T-cell (primary cell): ENCODE results near the gene BRIP1. TPM values are rescaled to one million over a fixed set of nuclear protein-coding genes. Genes with fewer than 3 reads are reported as not detected.
A peak's percentile ranks its signal among the peaks of the same experiment; 100 is the strongest.

Experiments
- ATAC-seq, 4 experiments: fragments of 200-7000 bp in 3 of 4; fragments of 150-1000 bp in 1 of 4; cut with Tn5 transposase; replicated peaks in 1 of 4; 1 replicate in 3 of 4; 2 replicates in 1 of 4; pipeline ENCODE4 v1.10.0; 2021; ENCODE audit warnings: moderate library complexity in 3 of 4, mild to moderate bottlenecking in 2 of 4, moderate number of reproducible peaks in 1 of 4
- CTCF ChIA-PET, 2 donors: fragments of 300-600 bp; sonication (Branson Sonifier 250); formaldehyde crosslinking; loops; one replicate each; lab custom pipeline; 2022; ENCODE audit warnings: antibody characterized with exemption in 2 of 2; lab: Charles Lee
- POLR2A ChIA-PET, 2 donors: fragments of 300-600 bp; sonication (Branson Sonifier 250); formaldehyde crosslinking; loops; one replicate each; lab custom pipeline; 2022; ENCODE audit warnings: antibody characterized with exemption in 2 of 2; lab: Charles Lee
- DNase-seq, 35 experiments: peaks; one replicate each; pipeline versions ENCODE4 v3.0.0 to v3.0.0-alpha.2; 2013 to 2023
- H3K27ac ChIP-seq: one replicate; pipeline ENCODE4 v1.5.1; 2013; ENCODE audit warnings: low read length
- H3K27me3 ChIP-seq, 2 experiments: replicated peaks in 1 of 2; 1 replicate in 1 of 2; 2 replicates in 1 of 2; pipeline versions ENCODE4 v1.6.1 to v1.7.0; 2013; ENCODE audit warnings: low read length in 1 of 2, mixed read lengths in 1 of 2; ENCODE audit not compliant: control insufficient read depth in 2 of 2, insufficient read depth in 2 of 2; ENCODE audit errors: extremely low read depth in 1 of 2
- H3K36me3 ChIP-seq, 2 donors: 1 replicate in 1 of 2; 2 replicates in 1 of 2; pipeline versions ENCODE4 v1.6.1 to v1.7.0; 2013; ENCODE audit warnings: low read length in 1 of 2; ENCODE audit not compliant: control insufficient read depth in 2 of 2, insufficient read depth in 1 of 2; ENCODE audit errors: extremely low read depth in 1 of 2
- H3K4me1 ChIP-seq, 2 experiments: 1 replicate in 1 of 2; 2 replicates in 1 of 2; pipeline versions ENCODE4 v1.6.1 to v1.7.0; 2013; ENCODE audit warnings: low read length in 2 of 2, mixed read lengths in 1 of 2; ENCODE audit not compliant: insufficient read depth in 2 of 2, control insufficient read depth in 1 of 2; ENCODE audit errors: extremely low read depth in 1 of 2
- H3K4me3 ChIP-seq, 2 donors: 1 replicate in 1 of 2; 2 replicates in 1 of 2; pipeline versions ENCODE4 v1.5.1 to v1.7.0; 2013; ENCODE audit warnings: mild to moderate bottlenecking in 2 of 2, low read length in 1 of 2, moderate library complexity in 1 of 2; ENCODE audit not compliant: control insufficient read depth in 1 of 2; ENCODE audit errors: extremely low read depth in 1 of 2
- H3K9me3 ChIP-seq: 2 replicates; pipeline ENCODE4 v1.7.0; 2013
- H3K27ac Mint-ChIP-seq, 2 donors: one replicate each; pipeline ENCODE4 v1.8.0; 2020 to 2021; ENCODE audit warnings: mild to moderate bottlenecking in 2 of 2, mixed read lengths in 2 of 2
- H3K27me3 Mint-ChIP-seq, 2 donors: one replicate each; pipeline ENCODE4 v1.8.0; 2021 to 2022; ENCODE audit warnings: mixed read lengths in 2 of 2
- H3K36me3 Mint-ChIP-seq: one replicate; pipeline ENCODE4 v1.8.0; 2021; ENCODE audit warnings: mixed read lengths
- H3K4me1 Mint-ChIP-seq, 3 donors: one replicate each; pipeline ENCODE4 v1.8.0; 2020 to 2022; ENCODE audit warnings: mixed read lengths in 3 of 3, mild to moderate bottlenecking in 1 of 3
- H3K4me3 Mint-ChIP-seq, 3 donors: one replicate each; pipeline ENCODE4 v1.8.0; 2020 to 2022; ENCODE audit warnings: mild to moderate bottlenecking in 3 of 3, mixed read lengths in 3 of 3, moderate library complexity in 3 of 3
- H3K9me3 Mint-ChIP-seq, 3 donors: one replicate each; pipeline ENCODE4 v1.8.0; 2020 to 2022; ENCODE audit warnings: mixed read lengths in 3 of 3
- WGBS: methylation state at CpG from one replicate; pipeline ENCODE4 v1.1.5; 2013; ENCODE audit warnings: missing lambda C conversion rate; ENCODE audit not compliant: insufficient coverage; 5-methylcytosine and 5-hydroxymethylcytosine counted together
- total RNA-seq, 35 experiments: library from RNA in 6 of 35; stranded (reverse) in 6 of 35; fragments of 120-200 nt in 1 of 35; gene quantifications; one replicate each; pipeline versions ENCODE4 v1.2.1 to v1.2.4 and lab custom pipeline; 2013 to 2026

BRIP1 gene
- total RNA-seq, 5 donors from 2014 or later (not counting 1 experiment from before 2014, with no cell fraction given): 1.4 to 3.5 (median 1.7) TPM

DNA sequence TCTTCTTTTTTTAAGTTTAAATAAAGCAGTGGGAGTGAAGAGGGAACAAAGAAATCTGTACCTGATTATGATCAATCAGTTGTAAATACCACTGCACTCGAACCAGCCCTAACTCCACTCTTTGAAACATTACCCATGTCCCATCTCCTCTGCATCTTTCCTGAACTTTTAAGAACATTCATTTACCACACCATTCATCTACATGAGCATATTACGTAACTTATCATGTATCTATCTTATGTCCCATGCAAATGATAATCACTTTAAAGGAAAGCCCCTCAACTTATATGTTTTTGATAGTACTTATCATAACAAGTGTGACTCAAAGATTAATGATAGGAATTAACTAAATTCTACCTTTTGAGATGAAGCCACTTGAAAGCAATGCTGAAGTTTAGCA, 10.7 kb upstream of the BRIP1 start:
- Histone ChIP-seq H3K27me3 (no peaks in the 10 kb centered on the region), H3K9me3 (no peaks in the 10 kb centered on the region), H3K27ac (no peak overlapping the region), H3K36me3 (peaks cover 10 to 54% of the 10 kb centered on the region in 2 donors), H3K4me1 (no peaks in the 10 kb centered on the region), H3K4me3 (no peak overlapping the region)
- no CpG with 5 or more reads among the region's 2 CpGs for WGBS
- H3K27me3 Mint-ChIP-seq: no peaks in the 10 kb centered on the region
- DNase-seq (no peak), ATAC-seq (no peak)
- H3K4me1 Mint-ChIP-seq: peaks cover 0 to 7% (median 6%) of the 10 kb centered on the region in 3 donors
- H3K9me3 Mint-ChIP-seq: no peaks in the 10 kb centered on the region
- POLR2A ChIA-PET: interaction anchor here in 1 of 2 donors (0.6 kb wide), 1 partner anchor 11 kb away, joined by 4 read pairs; the partner anchor contains the start of gene BRIP1
- peak overlapping the region in 1 of 2 donors; percentile 19 for H3K27ac Mint-ChIP-seq
- CTCF ChIA-PET: no interaction called here
- no peak overlapping the region for H3K4me3 Mint-ChIP-seq
- peaks cover 36% of the 10 kb centered on the region for H3K36me3 Mint-ChIP-seq

GRCh38 chr17:61872099-61872498, 8.8 kb upstream of the BRIP1 start:
- ATAC-seq (no peak), DNase-seq (no peak)
- H3K27me3 ChIP-seq: no peaks in the 10 kb centered on the region
- Mint-ChIP-seq H3K27me3 (no peaks in the 10 kb centered on the region), H3K27ac (no peak overlapping the region), H3K4me1 (peaks cover 0 to 7% (median 6%) of the 10 kb centered on the region in 3 donors), H3K9me3 (no peaks in the 10 kb centered on the region), H3K4me3 (no peak overlapping the region), H3K36me3 (peaks cover 28% of the 10 kb centered on the region)
- peaks cover 5 to 50% of the 10 kb centered on the region in 2 donors for H3K36me3 ChIP-seq
- H3K4me3 ChIP-seq: no peak overlapping the region
- ChIA-PET POLR2A (no interaction called here), CTCF (interaction anchor here in 1 of 2 donors (0.6 kb wide), 1 partner anchor 452 kb away, joined by 4 read pairs; no protein-coding TSS in a partner anchor)
- no CpG with 5 or more reads among the region's 3 CpGs for WGBS
- H3K9me3 ChIP-seq: no peaks in the 10 kb centered on the region
- H3K4me1 ChIP-seq: no peaks in the 10 kb centered on the region
- H3K27ac ChIP-seq: no peak overlapping the region

- H3K9me3 Mint-ChIP-seq: no peaks in the 10 kb centered on the region
- ChIA-PET POLR2A (interaction anchor here in 1 of 2 donors (0.5 kb wide), 1 partner anchor 86 kb away, joined by 10 read pairs; no protein-coding TSS in a partner anchor), CTCF (interaction anchor here in 1 of 2 donors (0.6 kb wide), 1 partner anchor 724 kb away, joined by 3 read pairs; no protein-coding TSS in a partner anchor)
- no peak overlapping the region for H3K4me3 Mint-ChIP-seq
- peaks cover 25% of the 10 kb centered on the region for H3K36me3 Mint-ChIP-seq
- H3K9me3 ChIP-seq: no peaks in the 10 kb centered on the region
- H3K36me3 ChIP-seq: peaks cover 0 to 34% of the 10 kb centered on the region in 2 donors
- H3K27ac ChIP-seq: no peak overlapping the region
- no peak for ATAC-seq
- no peaks in the 10 kb centered on the region for H3K27me3 Mint-ChIP-seq
- H3K27me3 ChIP-seq: no peaks in the 10 kb centered on the region
- H3K27ac Mint-ChIP-seq: no peak overlapping the region
- WGBS: no CpG with 5 or more reads among the region's 3 CpGs
- no peak overlapping the region for H3K4me3 ChIP-seq
- no peak for DNase-seq
- H3K4me1 ChIP-seq: no peaks in the 10 kb centered on the region
- peaks cover 3 to 10% (median 8%) of the 10 kb centered on the region in 3 donors for H3K4me1 Mint-ChIP-seq
These were observed 5.8 kb upstream of the BRIP1 start for GRCh38 chr17:61869138-61869537.

DNA sequence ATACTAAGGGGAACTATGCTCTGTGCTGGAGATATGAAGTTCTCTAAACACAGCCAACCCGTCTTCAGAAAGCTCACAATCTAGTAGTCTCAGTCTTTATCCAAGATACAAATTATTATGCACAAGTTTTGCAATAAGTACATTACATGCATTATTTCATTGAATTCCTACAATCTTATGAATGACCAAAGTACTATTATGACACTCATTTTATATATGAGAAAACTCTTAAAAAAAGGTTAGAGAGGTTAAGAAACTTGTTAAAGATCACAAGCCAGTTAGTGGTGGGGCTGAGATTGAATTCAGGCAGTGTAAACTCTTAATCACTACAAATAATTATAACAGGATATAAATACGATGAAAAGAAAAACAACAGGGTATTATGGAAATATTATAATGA, 4.7 kb upstream of the BRIP1 start:
- ATAC-seq: no peak
- H3K36me3 Mint-ChIP-seq: peaks cover 21% of the 10 kb centered on the region
- Histone ChIP-seq H3K4me1 (peaks cover 0 to 5% of the 10 kb centered on the region in 2 experiments), H3K36me3 (peaks cover 0 to 31% of the 10 kb centered on the region in 2 donors), H3K4me3 (no peak overlapping the region), H3K27ac (no peak overlapping the region), H3K9me3 (no peaks in the 10 kb centered on the region), H3K27me3 (no peaks in the 10 kb centered on the region)
- CTCF ChIA-PET: interaction anchor here in 1 of 2 donors (0.6 kb wide), 1 partner anchor 1300 kb away, joined by 3 read pairs; no protein-coding TSS in a partner anchor
- POLR2A ChIA-PET: no interaction called here
- no peaks in the 10 kb centered on the region for H3K27me3 Mint-ChIP-seq
- H3K27ac Mint-ChIP-seq: no peak overlapping the region
- no peaks in the 10 kb centered on the region for H3K9me3 Mint-ChIP-seq
- no peak for DNase-seq
- peaks cover 10 to 14% (median 11%) of the 10 kb centered on the region in 3 donors for H3K4me1 Mint-ChIP-seq
- no CpG with 5 or more reads among the region's 2 CpGs for WGBS
- no peak overlapping the region for H3K4me3 Mint-ChIP-seq

- Mint-ChIP-seq H3K4me3 (no peak overlapping the region), H3K4me1 (peaks cover 20 to 25% (median 22%) of the 10 kb centered on the region in 3 donors), H3K36me3 (peaks cover 19% of the 10 kb centered on the region), H3K9me3 (no peaks in the 10 kb centered on the region), H3K27ac (no peak overlapping the region), H3K27me3 (no peaks in the 10 kb centered on the region)
- Histone ChIP-seq H3K4me1 (peaks cover 4 to 12% of the 10 kb centered on the region in 2 experiments), H3K27ac (no peak overlapping the region), H3K27me3 (no peaks in the 10 kb centered on the region), H3K9me3 (no peaks in the 10 kb centered on the region), H3K36me3 (peaks cover 0 to 29% of the 10 kb centered on the region in 2 donors), H3K4me3 (no peak overlapping the region)
- no peak for ATAC-seq
- no peak for DNase-seq
- ChIA-PET POLR2A (interaction anchor here in 1 of 2 donors (0.6 kb wide), 1 partner anchor 141 kb away, joined by 3 read pairs; no protein-coding TSS in a partner anchor), CTCF (no interaction called here)
These were observed 3.7 kb upstream of the BRIP1 start for GRCh38 chr17:61867033-61867432.

DNA sequence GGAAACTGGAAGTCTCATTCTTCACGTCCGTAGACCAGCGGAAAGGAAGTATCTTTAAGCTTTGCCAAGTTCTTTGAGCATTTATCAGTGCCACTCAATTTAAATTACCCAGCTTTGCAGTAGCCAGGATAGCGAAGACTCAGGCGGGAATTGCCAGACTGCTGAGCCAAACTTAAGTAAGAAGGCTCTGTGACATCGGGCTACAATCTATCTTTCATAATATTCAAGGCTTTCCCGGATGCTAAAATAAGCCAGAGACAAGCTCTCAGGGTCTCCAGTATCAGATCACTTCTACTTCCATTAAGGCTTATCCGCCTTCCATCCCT, 436 bp upstream of the BRIP1 start:
- ChIA-PET CTCF (interaction anchor here (0.6 to 1.2 kb wide), 4 partner anchors 41 to 820 kb away, joined by 3 to 5 read pairs (median 4); no protein-coding TSS in a partner anchor), POLR2A (interaction anchor here in 1 of 2 donors (0.6 to 0.7 kb wide), 7 partner anchors 11 to 1628 kb away, joined by 4 to 10 read pairs (median 6); no protein-coding TSS in a partner anchor)
- no peaks in the 10 kb centered on the region for H3K9me3 Mint-ChIP-seq
- peaks cover 27 to 37% (median 30%) of the 10 kb centered on the region in 3 donors for H3K4me1 Mint-ChIP-seq
- WGBS: 4% methylated on average over 7 of the region's 8 CpGs
- H3K4me1 ChIP-seq: peaks cover 4 to 12% of the 10 kb centered on the region in 2 experiments
- H3K36me3 ChIP-seq: peaks cover 0 to 3% of the 10 kb centered on the region in 2 donors
- H3K27ac ChIP-seq: peak overlapping the region; percentile 61
- ATAC-seq (peak in 3 of 4 experiments; percentile 0 to 19 (median 11)), DNase-seq (peak in 1 of 35 experiments; percentile 0)
- peak overlapping the region; percentile 93 to 94 for H3K27ac Mint-ChIP-seq
- peak overlapping the region; percentile 81 to 96 for H3K4me3 ChIP-seq
- H3K9me3 ChIP-seq: no peaks in the 10 kb centered on the region
- peak overlapping the region; percentile 94 to 97 (median 95) for H3K4me3 Mint-ChIP-seq
- no peaks in the 10 kb centered on the region for H3K27me3 ChIP-seq
- no peaks in the 10 kb centered on the region for H3K27me3 Mint-ChIP-seq
- H3K36me3 Mint-ChIP-seq: peaks cover 4% of the 10 kb centered on the region
